Type B pancreatic cell (in vitro differentiated cells): ENCODE measurements around the gene NDUFS6. TPM values are rescaled to one million over a fixed set of nuclear protein-coding genes. Genes with fewer than 3 reads are reported as not detected.

Source experiments
- DNase-seq: peaks from one replicate; pipeline ENCODE4 v3.0.0; 2021; ENCODE audit warnings: mixed read lengths; ENCODE audit not compliant: unreplicated experiment; ENCODE audit errors: extremely low spot score
- H3K27ac Mint-ChIP-seq: 2 replicates; pipeline ENCODE4 v1.8.0; 2021; ENCODE audit warnings: mild to moderate bottlenecking, mixed read lengths
- H3K27me3 Mint-ChIP-seq: 2 replicates; pipeline ENCODE4 v1.8.0; 2021; ENCODE audit warnings: mixed read lengths
- H3K36me3 Mint-ChIP-seq: 2 replicates; pipeline ENCODE4 v1.8.0; 2021; ENCODE audit warnings: mixed read lengths
- H3K4me1 Mint-ChIP-seq: one replicate; pipeline ENCODE4 v1.8.0; 2021; ENCODE audit warnings: mixed read lengths; ENCODE audit not compliant: unreplicated experiment
- H3K4me3 Mint-ChIP-seq: 2 replicates; pipeline ENCODE4 v1.8.0; 2021; ENCODE audit warnings: mild to moderate bottlenecking, mixed read lengths
- H3K9me3 Mint-ChIP-seq: 2 replicates; pipeline ENCODE4 v1.8.0; 2021; ENCODE audit warnings: mixed read lengths
- CTCF ChIP-seq: fragments of 200-600 bp; sonication (generic); conservative IDR thresholded peaks from 2 replicates; pipeline ENCODE4 v1.5.0; 2021; ENCODE audit warnings: antibody characterized with exemption, mild to moderate bottlenecking
- total RNA-seq: library from RNA; stranded (reverse); gene quantifications from 2 replicates; pipeline ENCODE4 v1.2.1, GENCODE V29; 2021; ENCODE audit warnings: low replicate concordance

Gene NDUFS6
- total RNA-seq, 1 donor from 2014 or later: 37.7 TPM

- Mint-ChIP-seq H3K36me3 (peaks cover 12% of the 10 kb centered on the region), H3K27me3 (no peaks in the 10 kb centered on the region), H3K27ac (peak overlapping the region; percentile 58), H3K4me3 (peak overlapping the region; percentile 88), H3K4me1 (peaks cover 16% of the 10 kb centered on the region), H3K9me3 (no peaks in the 10 kb centered on the region)
- TF ChIP-seq CTCF: no peak
- no peak for DNase-seq
Observed at GRCh38 chr5:1799110-1799601, 2.1 kb upstream of the NDUFS6 start.

GRCh38 chr5:1799602-1800471, 1.4 kb upstream of the NDUFS6 start, which contains the start of gene MRPL36:
Gene MRPL36 (minus strand): TSS chr5:1799837. CDS start chr5:1798935, 902 bp downstream.
- Mint-ChIP-seq H3K27me3 (no peaks in the 10 kb centered on the region), H3K36me3 (peaks cover 14% of the 10 kb centered on the region), H3K4me1 (peaks cover 16% of the 10 kb centered on the region), H3K4me3 (peak within 1 kb of the TSS; percentile 97), H3K27ac (peak within 1 kb of the TSS; percentile 96), H3K9me3 (no peaks in the 10 kb centered on the region)
- DNase-seq: peak; percentile 93
- TF ChIP-seq CTCF: no peak

- Mint-ChIP-seq H3K36me3 (peaks cover 14% of the 10 kb centered on the region), H3K27me3 (no peaks in the 10 kb centered on the region)
- DNase-seq: no peak
Observed at GRCh38 chr5:1800472-1801221, 560 bp upstream of the NDUFS6 start.

GRCh38 chr5:1801967-1802295, 724 bp downstream of the NDUFS6 start:
- peaks cover 22% of the 10 kb centered on the region for H3K36me3 Mint-ChIP-seq
- H3K4me1 Mint-ChIP-seq: peaks cover 16% of the 10 kb centered on the region
- H3K9me3 Mint-ChIP-seq: no peaks in the 10 kb centered on the region
- peak overlapping the region; percentile 24 for H3K27ac Mint-ChIP-seq
- no peak for TF ChIP-seq CTCF
- DNase-seq: no peak
- H3K27me3 Mint-ChIP-seq: no peaks in the 10 kb centered on the region
- H3K4me3 Mint-ChIP-seq: peak overlapping the region; percentile 97

More at GRCh38 chr5:1800472-1801221, 560 bp upstream of the NDUFS6 start:
- TF ChIP-seq CTCF: no peak
- Mint-ChIP-seq H3K4me1 (peaks cover 16% of the 10 kb centered on the region), H3K27ac (peak overlapping the region; percentile 96), H3K9me3 (no peaks in the 10 kb centered on the region), H3K4me3 (peak overlapping the region; percentile 97)

GRCh38 chr5:1803192-1803591, 2.0 kb downstream of the NDUFS6 start:
- Mint-ChIP-seq H3K9me3 (no peaks in the 10 kb centered on the region), H3K4me1 (peaks cover 17% of the 10 kb centered on the region), H3K27ac (no peak overlapping the region), H3K36me3 (peaks cover 26% of the 10 kb centered on the region), H3K4me3 (peak overlapping the region; percentile 78), H3K27me3 (no peaks in the 10 kb centered on the region)
- no peak for DNase-seq
- no peak for TF ChIP-seq CTCF
